IMR-90 (cell line): ENCODE results near the gene CD84.

Source experiments
- BHLHE40 ChIP-seq: fragments of 150-350 bp; IDR thresholded peaks from 2 replicates; pipeline ENCODE4 v1.6.1; 2016; ENCODE audit warnings: mild to moderate bottlenecking, low read depth, low read length
- CEBPB ChIP-seq: IDR thresholded peaks from 2 replicates; pipeline ENCODE4 v1.6.1; 2012; ENCODE audit warnings: low read depth, low read length, improper control_type of control experiment
- CTCF ChIP-seq: conservative IDR thresholded peaks from 2 replicates; pipeline ENCODE4 v1.5.1; 2012; ENCODE audit warnings: mild to moderate bottlenecking, low read depth, low read length, improper control_type of control experiment
- ELK1 ChIP-seq: fragments of 150-350 bp; IDR thresholded peaks from 2 replicates; pipeline ENCODE4 v1.6.1; 2016; ENCODE audit warnings: low read depth, mild to moderate bottlenecking, low read length, moderate library complexity, borderline replicate concordance
- MAFK ChIP-seq: IDR thresholded peaks from 2 replicates; pipeline ENCODE4 v1.6.1; 2012; ENCODE audit warnings: low read depth, low read length, improper control_type of control experiment
- MAZ ChIP-seq: IDR thresholded peaks from 2 replicates; pipeline ENCODE4 v1.6.1; 2012; ENCODE audit warnings: low read depth, mild to moderate bottlenecking, low read length, improper control_type of control experiment, moderate library complexity, borderline replicate concordance
- MXI1 ChIP-seq: IDR thresholded peaks from 2 replicates; pipeline ENCODE4 v1.6.1; 2012; ENCODE audit warnings: low read depth, mild to moderate bottlenecking, low read length, moderate library complexity, borderline replicate concordance
- POLR2A ChIP-seq: IDR thresholded peaks from 2 replicates; pipeline ENCODE4 v1.6.1; 2012; ENCODE audit warnings: mild to moderate bottlenecking, low read depth, low read length
- RCOR1 ChIP-seq: IDR thresholded peaks from 2 replicates; pipeline ENCODE4 v1.6.1; 2012; ENCODE audit warnings: mild to moderate bottlenecking, low read length, improper control_type of control experiment; ENCODE audit not compliant: insufficient replicate concordance
- RFX5 ChIP-seq: IDR thresholded peaks from 2 replicates; pipeline ENCODE4 v1.8.0; 2012; ENCODE audit warnings: low read depth, mild to moderate bottlenecking, low read length, moderate library complexity
- USF2 ChIP-seq: fragments of 150-350 bp; IDR thresholded peaks from 2 replicates; pipeline ENCODE4 v1.6.1; 2017; ENCODE audit warnings: mild to moderate bottlenecking, antibody characterized with exemption, low read length, low read depth

GRCh38 chr1:160605792-160606479 is 26.6 kb upstream of the CD84 start:
- TF ChIP-seq POLR2A (no peak), CTCF (no peak), BHLHE40 (no peak), RCOR1 (no peak), CEBPB (no peak), RFX5 (no peak), ELK1 (no peak), MAFK (no peak), MXI1 (no peak), USF2 (no peak), MAZ (no peak)
